ENCODE measurements around the gene LRFN2. TPM values are rescaled to one million over a fixed set of nuclear protein-coding genes. Genes with fewer than 3 reads are reported as not detected.

LRFN2 gene
- total RNA-seq, 1 donor from 2014 or later, result not detected

- H3K27me3 ChIP-seq, result no peaks in the 10 kb centered on the region
- intact Hi-C loops (cut with DNase I), result no loop called here
- H3K4me1 ChIP-seq, result no peaks in the 10 kb centered on the region
- no peak for TF ChIP-seq POLR2AphosphoS5 (IDR thresholded peaks at IDR 0.05; ENCODE audit: insufficient read depth in 1 of 2, low read depth in 1 of 2)
- TF ChIP-seq POLR2A (IDR thresholded peaks at IDR 0.05), result no peak
- no peak overlapping the region for H3K27ac ChIP-seq
- DNase-seq (ENCODE audit: extremely low spot score in 2 of 2), result no peak
- H3K9me3 ChIP-seq, result no peaks in the 10 kb centered on the region
- no peak overlapping the region for H3K4me3 ChIP-seq
- no peaks in the 10 kb centered on the region for H3K36me3 ChIP-seq
Measured at GRCh38 chr6:40526036-40526435, 61.1 kb downstream of the LRFN2 start.

- H3K27me3 ChIP-seq, result no peaks in the 10 kb centered on the region
- H3K4me3 ChIP-seq, result no peak overlapping the region
- H3K36me3 ChIP-seq, result no peaks in the 10 kb centered on the region
- no peaks in the 10 kb centered on the region for H3K9me3 ChIP-seq
- no peak for TF ChIP-seq CTCF (IDR thresholded peaks at IDR 0.05)
- no peak for TF ChIP-seq POLR2A (IDR thresholded peaks at IDR 0.05)
- no peak for TF ChIP-seq POLR2AphosphoS5 (IDR thresholded peaks at IDR 0.05; ENCODE audit: insufficient read depth in 1 of 2, low read depth in 1 of 2)
- no peaks in the 10 kb centered on the region for H3K4me1 ChIP-seq
- no peak for DNase-seq (ENCODE audit: extremely low spot score in 2 of 2)
- intact Hi-C loops (cut with DNase I), result no loop called here
- no peak overlapping the region for H3K27ac ChIP-seq
Measured at GRCh38 chr6:40524797-40525585, 62.2 kb downstream of the LRFN2 start.

GRCh38 chr6:40523505-40524172, 63.5 kb downstream of the LRFN2 start:
- TF ChIP-seq POLR2A (IDR thresholded peaks at IDR 0.05) (no peak), CTCF (IDR thresholded peaks at IDR 0.05) (no peak), POLR2AphosphoS5 (IDR thresholded peaks at IDR 0.05; ENCODE audit: insufficient read depth in 1 of 2, low read depth in 1 of 2) (no peak)
- no peak overlapping the region for H3K27ac ChIP-seq
- H3K4me1 ChIP-seq, result no peaks in the 10 kb centered on the region
- H3K4me3 ChIP-seq, result no peak overlapping the region
- no peaks in the 10 kb centered on the region for H3K36me3 ChIP-seq
- intact Hi-C loops (cut with DNase I), result no loop called here
- H3K27me3 ChIP-seq, result no peaks in the 10 kb centered on the region
- no peak for DNase-seq (ENCODE audit: extremely low spot score in 2 of 2)
- no peaks in the 10 kb centered on the region for H3K9me3 ChIP-seq

GRCh38 chr6:40521496-40521895, 65.7 kb downstream of the LRFN2 start:
- intact Hi-C loops (cut with DNase I), result no loop called here
- no peaks in the 10 kb centered on the region for H3K27me3 ChIP-seq
- no peak overlapping the region for H3K27ac ChIP-seq
- H3K4me1 ChIP-seq, result no peaks in the 10 kb centered on the region
- H3K9me3 ChIP-seq, result no peaks in the 10 kb centered on the region
- H3K4me3 ChIP-seq, result no peak overlapping the region
- no peak for TF ChIP-seq POLR2A (IDR thresholded peaks at IDR 0.05)
- no peak for TF ChIP-seq POLR2AphosphoS5 (IDR thresholded peaks at IDR 0.05; ENCODE audit: insufficient read depth in 1 of 2, low read depth in 1 of 2)
- no peak for DNase-seq (ENCODE audit: extremely low spot score in 2 of 2)
- H3K36me3 ChIP-seq, result no peaks in the 10 kb centered on the region

GRCh38 chr6:40520678-40521077, 66.5 kb downstream of the LRFN2 start:
- Histone ChIP-seq H3K27me3 (no peaks in the 10 kb centered on the region), H3K4me3 (no peak overlapping the region), H3K27ac (no peak overlapping the region), H3K4me1 (no peaks in the 10 kb centered on the region), H3K36me3 (no peaks in the 10 kb centered on the region), H3K9me3 (no peaks in the 10 kb centered on the region)
- intact Hi-C loops (cut with DNase I), result no loop called here
- no peak for TF ChIP-seq CTCF (IDR thresholded peaks at IDR 0.05)
- no peak for TF ChIP-seq POLR2A (IDR thresholded peaks at IDR 0.05)
- no peak for TF ChIP-seq POLR2AphosphoS5 (IDR thresholded peaks at IDR 0.05; ENCODE audit: insufficient read depth in 1 of 2, low read depth in 1 of 2)
- no peak for DNase-seq (ENCODE audit: extremely low spot score in 2 of 2)

GRCh38 chr6:40520084-40520483, 67.1 kb downstream of the LRFN2 start:
- no peaks in the 10 kb centered on the region for H3K36me3 ChIP-seq
- H3K27me3 ChIP-seq, result no peaks in the 10 kb centered on the region
- H3K4me1 ChIP-seq, result no peaks in the 10 kb centered on the region
- H3K9me3 ChIP-seq, result no peaks in the 10 kb centered on the region
- no peak overlapping the region for H3K4me3 ChIP-seq
- no peak overlapping the region for H3K27ac ChIP-seq
- no peak for DNase-seq (ENCODE audit: extremely low spot score in 2 of 2)
- TF ChIP-seq POLR2A (IDR thresholded peaks at IDR 0.05) (no peak), POLR2AphosphoS5 (IDR thresholded peaks at IDR 0.05; ENCODE audit: insufficient read depth in 1 of 2, low read depth in 1 of 2) (no peak), CTCF (IDR thresholded peaks at IDR 0.05) (no peak)
- intact Hi-C loops (cut with DNase I), result no loop called here
